SK-N-SH treated with all-trans-retinoic acid at 6 μM for 48 hours (cell line): ENCODE measurements around the gene KRTAP10-10.

Experiments
- ARNTL ChIP-seq: fragments of 450-650 bp; formaldehyde crosslinking; IDR thresholded peaks from 2 replicates; pipeline ENCODE4 v1.5.0; 2020; ENCODE audit warnings: low read depth, mild to moderate bottlenecking, moderate library complexity, borderline replicate concordance
- POU6F1 ChIP-seq: fragments of 250-450 bp; sonication (Bioruptor Pico); IDR thresholded peaks from 2 replicates; pipeline ENCODE4 v1.8.0; 2021; ENCODE audit warnings: low read depth, mild to moderate bottlenecking, moderate library complexity, borderline replicate concordance
- PPARA ChIP-seq: fragments of 250-450 bp; sonication (Bioruptor Pico); IDR thresholded peaks from 2 replicates; pipeline ENCODE4 v1.5.0; 2020; ENCODE audit warnings: mild to moderate bottlenecking, borderline replicate concordance
- RARB ChIP-seq: fragments of 250-450 bp; sonication (Bioruptor Pico); IDR thresholded peaks from 2 replicates; pipeline ENCODE4 v1.8.0; 2021; ENCODE audit warnings: mild to moderate bottlenecking, moderate library complexity
- SNAI2 ChIP-seq: fragments of 250-450 bp; sonication (Bioruptor Pico); IDR thresholded peaks from 2 replicates; pipeline ENCODE4 v1.5.0; 2020; ENCODE audit warnings: mild to moderate bottlenecking, moderate library complexity
- TOX ChIP-seq: fragments of 250-450 bp; sonication (Bioruptor Pico); IDR thresholded peaks from 2 replicates; pipeline ENCODE4 v1.8.0; 2021; ENCODE audit warnings: mild to moderate bottlenecking, moderate library complexity, borderline replicate concordance
- ZFP3 ChIP-seq: fragments of 250-450 bp; sonication (Bioruptor Pico); IDR thresholded peaks from 2 replicates; pipeline ENCODE4 v1.5.0; 2020; ENCODE audit warnings: mild to moderate bottlenecking, moderate library complexity
- ZNF70 ChIP-seq: fragments of 450-650 bp; formaldehyde crosslinking; IDR thresholded peaks from 2 replicates; pipeline ENCODE4 v1.5.0; 2020; ENCODE audit warnings: mild to moderate bottlenecking, moderate library complexity
- TF ChIP-seq, protein P1 (sequence below): fragments of 250-450 bp; sonication (Bioruptor Pico); IDR thresholded peaks from 2 replicates; pipeline ENCODE4 v1.8.0; 2020; ENCODE audit warnings: mild to moderate bottlenecking, moderate library complexity, borderline replicate concordance
- TF ChIP-seq, protein P2 (sequence below): fragments of 250-450 bp; sonication (Bioruptor Pico); IDR thresholded peaks from 2 replicates; pipeline ENCODE4 v1.5.1; 2021; ENCODE audit warnings: mild to moderate bottlenecking, moderate library complexity

- TF ChIP-seq SNAI2 (no peak), ZFP3 (CRISPR knock-in tag) (no peak), ARNTL (CRISPR knock-in tag) (no peak), PPARA (no peak), POU6F1 (CRISPR knock-in tag) (no peak), ZNF70 (CRISPR knock-in tag) (no peak), RARB (CRISPR knock-in tag) (no peak), TOX (no peak)
- TF ChIP-seq, protein P1, sequence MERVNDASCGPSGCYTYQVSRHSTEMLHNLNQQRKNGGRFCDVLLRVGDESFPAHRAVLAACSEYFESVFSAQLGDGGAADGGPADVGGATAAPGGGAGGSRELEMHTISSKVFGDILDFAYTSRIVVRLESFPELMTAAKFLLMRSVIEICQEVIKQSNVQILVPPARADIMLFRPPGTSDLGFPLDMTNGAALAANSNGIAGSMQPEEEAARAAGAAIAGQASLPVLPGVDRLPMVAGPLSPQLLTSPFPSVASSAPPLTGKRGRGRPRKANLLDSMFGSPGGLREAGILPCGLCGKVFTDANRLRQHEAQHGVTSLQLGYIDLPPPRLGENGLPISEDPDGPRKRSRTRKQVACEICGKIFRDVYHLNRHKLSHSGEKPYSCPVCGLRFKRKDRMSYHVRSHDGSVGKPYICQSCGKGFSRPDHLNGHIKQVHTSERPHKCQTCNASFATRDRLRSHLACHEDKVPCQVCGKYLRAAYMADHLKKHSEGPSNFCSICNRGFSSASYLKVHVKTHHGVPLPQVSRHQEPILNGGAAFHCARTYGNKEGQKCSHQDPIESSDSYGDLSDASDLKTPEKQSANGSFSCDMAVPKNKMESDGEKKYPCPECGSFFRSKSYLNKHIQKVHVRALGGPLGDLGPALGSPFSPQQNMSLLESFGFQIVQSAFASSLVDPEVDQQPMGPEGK (CRISPR knock-in tag), result no peak
- TF ChIP-seq, protein P2, sequence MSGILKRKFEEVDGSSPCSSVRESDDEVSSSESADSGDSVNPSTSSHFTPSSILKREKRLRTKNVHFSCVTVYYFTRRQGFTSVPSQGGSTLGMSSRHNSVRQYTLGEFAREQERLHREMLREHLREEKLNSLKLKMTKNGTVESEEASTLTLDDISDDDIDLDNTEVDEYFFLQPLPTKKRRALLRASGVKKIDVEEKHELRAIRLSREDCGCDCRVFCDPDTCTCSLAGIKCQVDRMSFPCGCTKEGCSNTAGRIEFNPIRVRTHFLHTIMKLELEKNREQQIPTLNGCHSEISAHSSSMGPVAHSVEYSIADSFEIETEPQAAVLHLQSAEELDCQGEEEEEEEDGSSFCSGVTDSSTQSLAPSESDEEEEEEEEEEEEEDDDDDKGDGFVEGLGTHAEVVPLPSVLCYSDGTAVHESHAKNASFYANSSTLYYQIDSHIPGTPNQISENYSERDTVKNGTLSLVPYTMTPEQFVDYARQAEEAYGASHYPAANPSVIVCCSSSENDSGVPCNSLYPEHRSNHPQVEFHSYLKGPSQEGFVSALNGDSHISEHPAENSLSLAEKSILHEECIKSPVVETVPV (CRISPR knock-in tag), result no peak
Observed at GRCh38 chr21:44615911-44616590, 21.1 kb upstream of the KRTAP10-10 start.
